Measurements from ENCODE around the gene TBK1. TPM values are rescaled to one million over a fixed set of nuclear protein-coding genes. Genes with fewer than 3 reads are reported as not detected.

The TBK1 gene
- total RNA-seq, 1 donor from 2014 or later = 11.5 TPM

GRCh38 chr12:64493513-64493912, 41.6 kb downstream of the TBK1 start:
- no peak for TF ChIP-seq CTCF (IDR thresholded peaks at IDR 0.05; ENCODE audit: borderline replicate concordance)
- peaks cover 99% of the 10 kb centered on the region for H3K36me3 ChIP-seq
- H3K4me1 ChIP-seq = peaks cover 4% of the 10 kb centered on the region
- no peak overlapping the region for H3K27ac ChIP-seq (replicated peaks)
- H3K27me3 ChIP-seq (ENCODE audit: low read depth) = no peaks in the 10 kb centered on the region
- no peak overlapping the region for H3K4me3 ChIP-seq
- no peaks in the 10 kb centered on the region for H3K9me3 ChIP-seq (replicated peaks)
- DNase-seq = no peak
- intact Hi-C loops (cut with micrococcal nuclease) = no loop called here

- Histone ChIP-seq H3K9me3 (replicated peaks) (no peaks in the 10 kb centered on the region), H3K4me1 (no peaks in the 10 kb centered on the region), H3K27ac (replicated peaks) (no peak overlapping the region), H3K4me3 (no peak overlapping the region), H3K36me3 (peaks cover 99% of the 10 kb centered on the region), H3K27me3 (ENCODE audit: low read depth) (no peaks in the 10 kb centered on the region)
- DNase-seq = no peak
- no peak for TF ChIP-seq CTCF (IDR thresholded peaks at IDR 0.05; ENCODE audit: borderline replicate concordance)
- intact Hi-C loops (cut with micrococcal nuclease) = no loop called here
Observed at GRCh38 chr12:64494998-64495729, 43.2 kb downstream of the TBK1 start.

- Histone ChIP-seq H3K27ac (replicated peaks) (no peak overlapping the region), H3K4me1 (no peaks in the 10 kb centered on the region), H3K36me3 (peaks cover 98% of the 10 kb centered on the region), H3K4me3 (no peak overlapping the region), H3K9me3 (replicated peaks) (no peaks in the 10 kb centered on the region), H3K27me3 (ENCODE audit: low read depth) (no peaks in the 10 kb centered on the region)
- no peak for DNase-seq
- TF ChIP-seq CTCF (IDR thresholded peaks at IDR 0.05; ENCODE audit: borderline replicate concordance) = no peak
- intact Hi-C loops (cut with micrococcal nuclease) = no loop called here
Observed at GRCh38 chr12:64496839-64497400, 45.0 kb downstream of the TBK1 start.

- intact Hi-C loops (cut with micrococcal nuclease) = no loop called here
- Histone ChIP-seq H3K36me3 (peaks cover 92% of the 10 kb centered on the region), H3K27me3 (ENCODE audit: low read depth) (no peaks in the 10 kb centered on the region), H3K9me3 (replicated peaks) (no peaks in the 10 kb centered on the region), H3K4me3 (no peak overlapping the region), H3K4me1 (no peaks in the 10 kb centered on the region), H3K27ac (replicated peaks) (no peak overlapping the region)
- no peak for TF ChIP-seq CTCF (IDR thresholded peaks at IDR 0.05; ENCODE audit: borderline replicate concordance)
- DNase-seq = no peak
Observed at GRCh38 chr12:64497484-64497883, 45.6 kb downstream of the TBK1 start.

GRCh38 chr12:64497903-64498302, 46.0 kb downstream of the TBK1 start:
- no peaks in the 10 kb centered on the region for H3K27me3 ChIP-seq (ENCODE audit: low read depth)
- H3K9me3 ChIP-seq (replicated peaks) = no peaks in the 10 kb centered on the region
- intact Hi-C loops (cut with micrococcal nuclease) = no loop called here
- peaks cover 88% of the 10 kb centered on the region for H3K36me3 ChIP-seq
- H3K4me1 ChIP-seq = no peaks in the 10 kb centered on the region
- H3K4me3 ChIP-seq = no peak overlapping the region
- TF ChIP-seq CTCF (IDR thresholded peaks at IDR 0.05; ENCODE audit: borderline replicate concordance) = no peak
- DNase-seq = no peak
- H3K27ac ChIP-seq (replicated peaks) = no peak overlapping the region
